Hypothalamus (tissue), 51 donors: ENCODE measurements around the gene HEATR1.
"Not testable (repeated sequence)": the region's sequence is repeated elsewhere in the genome, so short reads cannot be mapped to it uniquely, and the experiment has no call there.

Experiments
- DNase-seq, 51 donors: peaks; one replicate each; lab custom pipeline; 2025; lab: John Stamatoyannopoulos, UW

HEATR1 gene

DNA sequence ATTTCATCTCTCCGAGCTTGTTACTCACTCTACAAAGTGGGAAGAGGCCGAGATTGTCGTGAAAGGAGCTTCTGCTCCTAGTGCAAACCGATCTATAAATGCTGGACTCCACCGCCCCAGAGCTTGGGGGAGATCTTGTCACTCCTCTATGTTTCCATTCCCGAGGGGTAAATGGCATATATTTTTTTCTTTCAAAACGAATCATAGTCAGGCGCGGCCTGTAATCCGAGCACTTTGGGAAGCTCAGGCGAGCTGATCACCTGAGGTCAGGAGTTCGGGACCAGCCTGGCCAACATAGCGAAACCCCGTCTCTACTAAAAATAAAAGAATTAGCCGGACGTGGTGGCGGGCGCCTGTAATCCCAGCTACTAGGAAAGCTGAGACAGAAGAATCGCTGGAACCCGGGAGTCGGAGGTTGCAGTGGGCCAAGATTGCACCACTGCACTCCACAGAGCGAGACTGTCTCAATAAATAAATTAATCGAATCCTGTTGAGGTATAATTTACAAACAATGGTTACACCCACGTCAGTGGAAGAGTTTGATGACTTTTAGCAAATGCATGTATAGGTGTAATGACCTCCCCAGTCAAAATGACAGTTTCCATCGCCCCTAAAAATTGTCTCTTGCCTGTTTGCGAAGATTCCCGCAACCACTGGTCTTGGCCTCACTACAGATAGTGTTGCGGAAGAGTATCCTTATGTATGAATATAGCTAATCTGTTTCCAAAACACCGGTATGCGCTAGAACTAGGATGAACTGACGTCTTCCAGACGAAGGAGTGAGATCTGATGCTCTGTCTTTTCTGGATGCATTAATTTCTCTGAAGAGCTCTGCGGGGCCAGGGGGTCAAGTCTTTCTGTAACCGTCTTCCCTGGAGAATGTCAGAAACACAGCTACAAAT lies 840 bp upstream of the HEATR1 start:
- no peak for DNase-seq

DNA sequence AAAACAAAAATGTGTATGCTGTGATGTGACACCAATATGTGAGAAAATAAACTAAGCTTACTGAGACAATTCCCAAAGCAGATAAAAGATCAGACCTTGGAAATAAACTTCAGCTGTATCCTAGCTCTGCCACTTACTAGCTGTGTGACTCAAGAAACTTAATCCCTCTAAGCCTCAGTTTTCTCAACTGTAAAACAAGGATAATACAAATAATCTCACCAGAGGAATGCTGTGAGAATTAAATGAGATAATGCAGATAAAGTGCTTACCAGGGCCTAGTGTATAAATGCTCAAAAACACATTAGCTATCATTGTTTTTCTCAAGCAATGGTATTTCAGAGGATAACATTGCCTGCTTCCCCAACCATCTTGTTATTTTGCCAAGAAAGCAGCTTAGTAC lies 2.1 kb downstream of the HEATR1 start:
- DNase-seq, result no peak

DNA sequence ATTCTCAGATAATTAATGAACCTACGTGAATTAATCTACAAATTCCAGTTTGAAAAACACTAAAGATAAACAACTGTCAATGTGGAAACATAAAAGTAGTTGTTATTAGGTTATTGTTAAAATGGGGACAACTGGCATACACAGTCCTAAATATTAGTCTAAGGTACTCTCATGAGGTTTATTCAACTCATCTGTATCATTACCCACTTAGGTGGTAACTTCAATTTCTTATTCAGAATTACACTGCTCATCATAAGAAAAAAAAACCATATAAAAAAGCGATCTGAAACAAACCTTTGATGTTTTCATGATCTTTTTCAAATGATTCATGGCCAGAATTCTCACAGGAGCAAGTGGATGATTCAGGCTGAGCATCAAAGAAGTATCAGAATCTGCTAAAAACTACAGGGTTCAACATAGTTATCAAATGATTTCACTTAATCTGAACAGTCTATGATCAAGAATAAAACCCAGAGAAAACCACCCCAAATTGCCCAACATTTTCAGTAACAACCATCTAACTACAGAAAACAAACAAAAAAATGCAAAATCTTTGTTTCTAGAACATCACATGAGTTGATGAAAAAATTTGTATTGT lies 13.7 kb downstream of the HEATR1 start:
- no peak for DNase-seq

DNA sequence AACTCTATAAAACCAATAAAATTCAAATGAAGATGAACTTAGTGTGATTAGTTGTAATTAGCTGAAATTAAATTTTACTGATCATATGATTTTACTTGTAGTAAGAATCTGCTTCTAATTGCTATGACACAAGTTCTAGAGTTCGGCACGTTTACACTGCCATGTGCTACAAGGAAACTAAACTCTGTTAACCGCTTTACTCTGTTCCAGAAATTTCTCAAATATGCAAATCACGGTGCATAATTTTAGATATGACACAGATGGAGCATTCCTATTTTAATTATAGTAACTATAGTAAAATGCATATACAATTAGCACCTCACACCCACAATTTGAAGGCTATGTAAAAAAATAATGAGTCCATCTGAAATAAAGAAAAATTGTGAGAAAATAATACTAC lies 14.8 kb downstream of the HEATR1 start:
- DNase-seq, result no peak

DNA sequence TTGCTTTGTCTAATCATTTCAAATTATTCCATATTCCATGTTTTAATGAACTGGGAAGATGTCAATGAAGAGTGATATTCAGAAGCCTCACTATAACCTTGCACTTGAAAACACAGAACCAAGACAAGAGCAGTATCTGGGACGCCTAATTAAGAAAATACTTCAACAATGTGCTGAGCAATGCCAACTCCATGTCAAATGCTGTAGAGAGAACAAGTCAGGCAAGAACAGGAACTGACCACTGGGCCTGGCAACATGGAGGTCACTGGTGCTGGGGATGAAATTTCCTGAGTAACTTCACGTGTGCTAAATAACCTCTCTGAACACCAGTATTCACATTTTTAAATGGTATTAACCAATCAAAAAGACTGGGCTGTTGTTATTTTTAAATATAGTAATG lies 22.8 kb downstream of the HEATR1 start:
- no peak for DNase-seq

DNA sequence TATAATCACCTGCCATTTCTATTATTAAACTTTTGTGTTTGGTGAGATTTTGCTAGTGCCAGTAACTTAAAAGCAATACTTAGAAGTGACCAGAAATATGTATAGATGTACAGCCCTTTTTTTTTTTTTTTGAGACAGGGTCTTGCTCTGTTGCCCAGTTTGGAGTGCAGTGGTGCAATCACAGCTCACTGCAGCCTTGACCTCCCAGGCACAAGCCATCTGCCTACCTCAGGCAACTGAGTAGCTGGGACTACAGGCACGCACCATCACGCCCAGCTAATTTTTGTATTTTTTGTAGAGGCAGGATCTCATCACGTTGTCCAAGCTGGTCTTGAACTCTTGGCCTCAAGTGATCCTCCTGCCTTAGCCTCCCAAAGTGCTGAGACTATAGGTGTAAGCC lies 23.9 kb downstream of the HEATR1 start:
- DNase-seq, result not testable (repeated sequence)

DNA sequence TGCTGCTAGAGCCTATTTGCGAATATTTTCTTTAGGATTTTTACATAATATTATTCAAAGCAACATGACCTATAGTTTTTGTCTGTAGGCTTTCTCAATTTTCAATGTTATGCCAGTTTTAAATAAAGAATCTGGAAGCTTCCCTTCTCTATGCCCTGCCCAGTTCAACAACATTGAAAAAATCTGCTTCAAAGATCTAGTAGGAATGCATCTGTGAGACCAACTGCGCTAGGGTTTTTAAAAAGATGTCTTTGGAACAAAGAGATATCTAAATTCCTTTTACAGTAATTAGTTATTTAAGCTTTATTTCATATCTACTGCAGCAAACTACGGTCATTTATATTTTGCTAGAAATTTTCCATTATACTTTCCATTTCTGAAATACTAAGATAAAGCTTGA lies 25.7 kb downstream of the HEATR1 start:
- DNase-seq, result no peak

DNA sequence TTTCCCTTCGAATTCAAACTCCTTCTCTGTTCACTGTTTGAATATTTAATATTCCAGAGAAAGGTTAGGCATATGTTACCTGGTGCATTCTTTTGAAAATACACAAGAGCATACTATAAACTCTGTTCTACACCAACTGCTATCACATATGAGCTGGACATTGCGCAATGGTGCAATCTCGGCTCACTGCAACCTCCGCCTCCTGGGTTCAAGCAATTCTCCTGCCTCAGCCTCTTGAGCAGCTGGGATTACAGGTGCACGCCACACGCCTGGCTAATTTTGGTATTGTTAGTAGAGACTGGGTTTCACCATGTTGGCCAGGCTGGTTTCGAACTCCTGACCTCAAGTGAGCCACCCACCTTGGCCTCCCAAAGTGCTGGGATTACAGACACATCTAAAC lies 27.3 kb downstream of the HEATR1 start:
- DNase-seq, result not testable (repeated sequence)

DNA sequence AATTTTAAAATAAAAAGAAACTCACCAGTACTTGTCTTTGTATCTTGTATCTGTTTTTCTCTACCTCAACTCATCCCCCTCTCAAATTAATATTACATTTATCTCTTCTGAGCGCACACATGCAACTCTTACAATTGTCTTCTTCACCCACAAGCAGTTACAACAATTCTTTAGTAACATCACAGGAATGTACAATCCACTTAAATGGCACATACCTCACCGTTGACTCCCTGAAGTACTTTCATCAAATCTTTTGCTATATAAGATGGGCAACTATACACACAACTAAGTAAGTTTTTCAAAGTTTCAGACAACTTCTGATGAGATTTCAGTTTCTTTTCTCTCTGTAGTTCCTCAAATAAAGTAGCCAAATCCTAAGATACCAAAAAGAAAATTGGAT lies 28.3 kb downstream of the HEATR1 start:
- DNase-seq, result no peak

DNA sequence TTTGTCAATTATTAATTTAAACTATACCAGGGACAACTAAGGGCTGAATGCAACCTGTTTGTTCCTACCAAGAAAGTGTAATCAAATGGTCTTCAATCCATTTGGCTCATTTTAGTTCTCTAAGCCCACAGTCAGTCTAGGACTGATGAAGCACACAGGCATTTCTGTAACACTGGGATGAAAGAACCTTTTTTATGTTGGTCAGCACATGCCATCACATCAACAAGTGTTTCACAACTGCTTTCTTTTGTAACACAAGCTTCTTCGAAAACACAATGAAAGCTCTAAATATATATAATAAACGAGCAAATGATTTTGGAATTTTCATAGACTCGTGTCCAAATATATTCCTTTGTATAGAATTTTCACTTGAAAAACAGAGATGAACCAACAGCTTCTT lies 28.8 kb downstream of the HEATR1 start:
- DNase-seq, result no peak

DNA sequence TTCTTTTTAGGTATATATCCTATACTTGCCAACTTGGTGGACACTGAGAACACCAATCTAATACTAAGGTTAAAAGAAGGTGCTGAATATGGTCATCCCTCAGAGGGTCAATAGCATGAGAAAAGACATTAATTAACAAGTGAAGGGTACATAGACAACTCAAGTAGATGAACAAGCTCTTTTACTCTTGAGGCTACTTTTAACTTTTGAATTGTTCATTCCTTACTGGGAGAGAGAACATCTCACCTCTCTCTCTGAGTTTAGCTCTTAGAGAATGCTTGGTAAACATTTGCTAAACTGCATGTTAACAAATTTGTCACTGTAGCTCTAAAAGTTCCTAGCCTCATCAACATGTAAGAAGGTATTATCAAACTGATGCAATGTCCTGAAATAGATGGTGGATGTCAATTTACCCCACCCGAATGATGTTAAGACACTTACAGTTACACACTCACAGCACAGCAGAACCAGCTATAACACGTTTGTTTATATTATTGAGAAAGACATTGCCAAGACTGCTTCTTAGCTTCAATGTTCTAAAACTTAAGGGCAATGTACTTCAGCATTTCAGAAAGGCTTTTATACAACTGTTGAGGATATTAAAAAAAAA lies 35.9 kb downstream of the HEATR1 start:
- no peak for DNase-seq

DNA sequence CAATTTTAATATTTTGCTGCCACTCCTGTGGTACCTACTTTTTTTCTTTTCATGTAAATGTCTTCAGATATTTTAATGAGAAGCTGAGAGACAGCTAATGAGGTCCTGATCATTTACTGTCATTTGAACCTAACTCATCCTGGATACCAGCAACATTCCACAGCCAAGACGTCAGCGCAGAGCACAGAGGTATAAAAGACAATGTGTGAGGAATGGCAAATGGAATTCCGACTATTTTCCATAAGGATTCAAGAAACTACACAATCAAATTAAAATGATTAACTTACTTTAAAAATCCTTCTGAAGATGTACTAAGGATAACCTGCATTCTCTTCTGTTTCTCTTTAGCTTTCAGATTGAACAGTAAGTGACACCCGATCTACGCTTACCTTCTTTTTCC lies 38.8 kb downstream of the HEATR1 start:
- DNase-seq, result no peak

DNA sequence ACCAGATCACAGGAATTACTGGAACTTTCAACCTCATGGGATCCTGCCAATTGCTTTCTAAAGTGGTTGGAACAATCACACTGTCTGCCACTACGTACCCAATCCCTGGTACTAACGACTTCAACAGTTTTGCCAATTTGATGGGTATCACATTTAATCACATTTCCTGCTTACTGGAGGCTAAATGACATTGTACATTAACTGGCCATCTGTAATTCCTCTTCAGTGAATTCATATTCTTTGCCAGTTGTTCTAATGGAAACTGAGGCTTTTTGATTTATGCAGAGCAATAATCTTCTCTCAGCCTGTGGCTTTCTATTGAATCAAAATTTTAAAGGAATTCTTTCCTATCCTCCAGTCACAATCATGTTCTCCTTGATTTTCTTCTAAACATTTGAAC lies 42.3 kb downstream of the HEATR1 start:
- DNase-seq, result no peak

DNA sequence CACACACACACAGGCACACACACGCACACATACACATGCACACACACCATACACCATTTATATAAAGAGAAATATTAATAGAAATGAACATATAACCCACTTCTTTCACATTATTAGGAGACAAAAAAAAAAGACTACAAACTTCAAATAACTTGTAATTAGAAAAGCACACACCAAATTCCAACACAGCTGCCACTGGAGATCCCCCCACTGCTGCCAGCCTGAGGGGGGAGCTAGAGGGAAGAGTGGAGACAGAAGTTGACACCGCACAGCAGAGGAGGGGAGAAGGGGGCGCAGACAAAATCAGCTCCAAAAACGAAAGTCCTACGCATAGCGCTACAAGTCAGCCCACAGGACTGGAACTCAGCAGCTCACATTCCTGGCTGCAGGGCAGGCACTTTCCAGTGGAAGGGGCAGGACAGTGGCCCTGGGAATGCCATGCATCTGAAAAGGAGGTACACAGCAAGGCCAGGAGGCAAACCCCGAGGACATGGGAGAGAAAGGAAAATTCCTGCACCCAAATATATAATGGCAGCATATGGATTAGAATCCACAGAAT lies 44.0 kb downstream of the HEATR1 start:
- DNase-seq, result no peak

DNA sequence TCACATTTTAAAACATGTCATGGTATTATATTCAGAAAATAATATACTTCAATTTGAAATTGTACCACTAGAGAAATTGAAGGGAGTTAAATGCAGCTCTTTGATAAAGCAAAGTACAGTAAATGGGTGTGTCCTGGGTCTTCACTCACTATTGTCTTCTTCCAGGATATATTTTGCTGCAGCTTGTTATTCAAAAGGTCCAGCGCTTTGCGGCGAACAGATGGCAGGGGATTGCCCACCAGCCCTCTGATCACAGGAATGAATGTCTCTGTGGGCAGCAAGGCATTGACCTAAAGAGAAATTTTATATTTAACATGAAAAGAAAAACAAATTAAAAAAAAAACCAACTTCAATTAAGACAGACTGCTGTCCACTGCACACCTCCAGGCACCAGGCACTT lies 45.5 kb downstream of the HEATR1 start:
- no peak for DNase-seq

DNA sequence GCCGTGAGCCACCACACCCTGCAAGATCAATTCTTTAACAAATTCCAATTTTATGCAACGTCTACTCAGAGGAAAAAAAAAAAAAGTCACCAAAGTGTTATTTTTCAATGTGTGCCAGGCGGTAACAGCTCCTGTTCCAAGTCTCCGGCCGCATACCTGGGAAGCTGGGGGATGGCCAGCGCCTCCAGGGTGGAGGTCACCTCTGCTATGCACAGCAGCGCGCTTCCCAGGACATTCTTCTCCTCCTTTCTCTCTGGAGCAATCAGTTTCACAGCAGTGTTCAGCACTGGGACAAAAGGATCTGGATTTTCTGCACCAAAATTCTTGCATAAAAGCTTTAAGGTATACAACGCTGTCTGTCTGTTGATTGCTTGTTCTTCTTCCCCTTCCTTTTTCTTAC lies 46.2 kb downstream of the HEATR1 start:
- DNase-seq, result no peak

DNA sequence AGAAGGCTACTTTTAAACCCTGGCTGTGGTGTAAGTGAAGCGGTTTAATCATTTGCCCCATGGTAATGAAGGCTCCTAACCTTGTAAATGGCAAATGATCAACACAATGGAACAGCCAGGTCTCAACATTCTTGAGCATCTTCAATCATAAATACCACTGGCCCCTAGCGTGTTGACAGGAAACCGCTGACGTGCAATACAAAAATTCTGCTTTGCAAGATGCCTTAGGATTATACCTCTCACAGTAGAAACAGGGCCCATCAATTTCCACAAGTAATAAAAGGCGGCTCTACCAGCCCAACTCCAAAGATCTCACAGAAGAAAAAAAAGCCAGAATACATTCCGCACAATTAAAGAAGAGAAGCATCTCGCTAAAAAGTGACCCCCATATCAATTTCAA lies 47.7 kb downstream of the HEATR1 start:
- DNase-seq, result no peak

DNA sequence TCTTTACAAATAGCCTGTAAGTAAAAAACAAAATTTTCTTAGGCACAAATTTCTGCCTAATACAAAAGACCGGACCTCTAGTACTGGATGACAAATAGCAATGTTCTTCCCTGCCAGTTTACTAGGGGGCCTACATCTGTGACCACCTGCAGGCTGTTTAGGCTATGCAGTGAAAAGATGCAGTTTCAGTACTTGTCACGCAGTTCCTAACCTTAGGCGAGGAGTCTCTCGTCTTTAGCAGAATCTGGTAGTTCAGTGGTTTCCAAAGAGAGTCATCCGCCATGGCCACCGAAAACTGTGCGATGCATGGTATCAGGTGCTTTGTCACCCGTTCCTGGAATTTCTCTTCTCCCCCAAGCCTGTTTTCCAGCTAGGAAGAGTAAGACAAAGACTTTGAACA lies 50.9 kb downstream of the HEATR1 start:
- DNase-seq, result no peak

DNA sequence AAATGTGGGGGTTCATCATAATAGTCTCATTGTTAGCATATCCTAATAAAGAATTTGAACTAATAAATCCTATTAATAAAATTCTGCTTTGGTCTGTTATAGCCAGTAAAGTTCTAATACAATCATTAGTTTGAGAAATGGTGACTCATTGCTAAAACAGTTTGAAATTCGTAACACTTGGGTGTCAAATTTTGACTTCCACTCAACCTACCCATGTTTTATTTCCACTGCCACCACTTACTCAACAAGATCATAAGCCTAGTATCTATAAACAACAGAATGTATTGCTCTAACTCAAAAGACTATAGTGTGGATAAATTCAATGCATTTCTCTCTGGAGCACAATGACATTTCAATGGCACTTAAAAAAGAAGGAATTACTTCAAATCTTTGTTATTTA lies 51.4 kb downstream of the HEATR1 start:
- no peak for DNase-seq

DNA sequence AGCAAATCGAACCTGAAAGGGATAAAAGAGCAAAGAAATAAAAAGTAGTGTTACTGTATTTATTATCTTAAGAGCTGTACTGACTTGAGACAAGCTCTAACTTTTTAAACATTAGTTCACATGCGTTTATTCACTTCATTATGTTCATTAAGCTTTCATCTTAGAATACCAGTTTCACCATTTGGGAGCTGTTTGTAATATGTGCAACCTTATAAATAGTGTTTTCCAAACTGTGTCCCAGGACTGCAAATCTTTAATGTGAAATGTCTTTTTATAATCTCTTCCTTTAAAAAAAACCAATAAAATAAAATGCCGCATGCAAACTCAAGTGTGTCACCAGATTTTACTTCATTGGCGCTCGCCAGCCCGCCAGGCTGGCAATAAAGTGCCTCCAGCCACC lies 52.2 kb downstream of the HEATR1 start:
- DNase-seq, result no peak

DNA sequence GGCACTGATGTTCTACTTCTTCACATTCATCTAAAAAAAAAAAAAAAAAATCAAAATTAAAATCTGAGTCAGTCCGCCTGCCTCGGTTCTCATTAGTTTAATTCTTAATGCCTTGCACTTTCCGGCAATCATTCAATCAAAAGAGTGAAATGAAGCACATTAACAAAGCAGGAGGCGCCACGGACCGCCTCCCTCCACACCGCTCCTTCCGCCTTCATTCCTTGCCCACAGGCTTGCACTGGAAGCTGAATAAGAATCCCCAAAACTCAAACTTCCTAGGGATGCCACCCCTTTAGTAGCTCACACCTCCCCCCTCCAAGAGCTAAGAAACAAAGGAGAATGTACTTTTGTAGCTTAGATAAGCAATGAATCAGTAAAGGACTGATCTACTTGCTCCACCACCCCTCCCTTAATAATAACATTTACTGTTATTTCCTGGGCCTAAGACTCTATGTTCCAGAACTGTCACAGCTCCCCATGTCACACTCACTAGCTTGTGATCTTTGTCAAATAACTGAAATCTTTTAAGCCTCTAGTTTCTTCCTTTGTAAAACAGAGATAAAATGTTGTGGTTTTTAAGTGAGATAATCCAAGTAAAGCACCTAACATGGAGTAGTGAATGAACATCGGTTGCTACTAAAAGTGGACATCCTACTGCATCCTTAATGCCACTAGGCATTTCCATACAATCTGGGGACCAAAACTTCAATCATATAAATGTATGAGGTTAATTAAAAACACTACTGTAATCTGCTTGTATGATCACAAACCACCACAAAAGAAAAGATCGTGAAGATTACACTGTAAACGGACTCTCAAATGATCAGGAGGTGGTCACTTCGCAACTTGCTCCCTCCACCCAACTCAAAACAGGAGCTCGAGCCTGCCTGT lies 53.1 kb downstream of the HEATR1 start:
- no peak for DNase-seq
